Activated CD4-positive, CD25-positive, alpha-beta regulatory T cell treated with anti-CD3 and anti-CD28 coated beads, Interleukin-2, amount 50 U/mL, for 16 hours (primary cell): ENCODE measurements around the gene SCGB3A2.

Source experiments
- DNase-seq: peaks from one replicate; pipeline ENCODE4 v3.0.0-alpha.2; 2020; ENCODE audit warnings: low read depth, low spot score

The SCGB3A2 gene, protein sequence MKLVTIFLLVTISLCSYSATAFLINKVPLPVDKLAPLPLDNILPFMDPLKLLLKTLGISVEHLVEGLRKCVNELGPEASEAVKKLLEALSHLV

DNA sequence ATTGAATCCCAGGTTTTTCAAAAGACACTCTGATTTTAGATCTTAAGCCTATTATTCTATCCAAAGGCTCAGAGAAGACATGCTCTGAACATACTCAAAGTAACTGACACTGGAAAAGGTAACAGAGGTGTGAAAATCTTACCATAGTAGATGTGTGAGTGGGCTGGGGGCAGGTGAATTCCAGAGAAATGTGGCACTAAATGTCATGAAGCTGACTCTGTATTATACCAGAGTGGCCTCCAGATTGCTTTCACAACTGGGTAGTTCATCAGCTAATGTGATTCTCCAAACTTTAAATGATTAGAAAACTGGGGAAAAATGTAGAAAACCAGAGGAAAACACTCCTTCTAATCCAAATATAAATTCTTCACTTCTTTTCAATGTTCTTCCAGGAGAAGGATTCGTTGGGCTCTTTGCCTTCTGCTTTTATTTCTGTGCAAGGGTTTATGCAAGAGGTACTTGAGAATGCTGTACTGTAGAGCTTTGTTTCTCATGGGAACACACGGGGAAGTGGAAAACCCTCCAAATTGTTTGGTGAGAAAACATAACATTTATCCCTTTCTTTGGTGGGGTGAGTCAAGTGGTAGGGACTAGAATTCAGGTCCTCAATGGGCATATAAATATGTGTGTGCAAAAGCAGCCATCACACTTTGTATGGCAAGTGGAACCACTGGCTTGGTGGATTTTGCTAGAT, at the start of gene SCGB3A2:
Gene SCGB3A2 (plus strand): TSS at position 646 of the 694 bp plus-strand sequence. CDS start 93 bp downstream, outside the sequence.
- no peak for DNase-seq

DNA sequence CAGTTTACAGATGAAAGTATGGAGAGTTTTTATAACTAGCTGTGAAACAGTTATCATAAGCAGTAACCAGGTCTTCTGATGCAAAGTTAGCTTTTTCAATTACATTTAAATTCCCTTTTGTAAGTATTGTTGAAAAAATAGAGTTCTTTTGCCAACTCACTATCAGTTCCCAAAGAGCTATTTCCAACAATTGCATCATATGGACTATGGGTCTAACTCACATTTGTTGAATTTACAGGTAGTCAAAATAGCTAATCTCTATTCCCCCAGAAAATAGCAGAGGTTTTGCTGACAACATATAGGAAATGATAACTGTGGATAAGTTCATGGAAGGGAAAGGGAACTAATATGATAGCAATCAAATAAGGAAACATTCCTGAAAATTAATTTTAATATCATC, 48.5 kb upstream of the SCGB3A2 start:
- DNase-seq, result no peak

DNA sequence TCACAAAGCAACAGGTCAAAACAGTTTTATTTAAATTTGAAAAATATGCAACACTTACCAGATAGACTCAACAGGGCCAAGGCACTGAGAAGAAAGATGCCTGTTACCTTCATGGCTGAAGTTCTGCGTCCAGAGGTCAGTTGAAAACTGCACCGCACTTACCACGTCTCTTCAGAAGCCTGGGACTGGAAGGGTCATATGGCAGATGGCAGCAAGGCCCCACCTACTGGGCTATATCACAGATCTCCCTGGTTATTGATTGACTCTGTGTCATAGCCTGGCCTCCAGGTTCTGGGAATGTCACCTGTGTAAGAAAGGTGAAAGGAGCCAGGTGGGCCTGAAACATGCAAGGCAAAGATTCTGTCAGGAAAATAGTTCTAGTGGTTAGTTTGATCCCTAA, 47.0 kb upstream of the SCGB3A2 start, which contains the start of gene SPINK1:
Gene SPINK1 (minus strand): TSS at position 207 of the 400 bp plus-strand sequence. CDS start 94 bp downstream, at position 113.
- no peak for DNase-seq

DNA sequence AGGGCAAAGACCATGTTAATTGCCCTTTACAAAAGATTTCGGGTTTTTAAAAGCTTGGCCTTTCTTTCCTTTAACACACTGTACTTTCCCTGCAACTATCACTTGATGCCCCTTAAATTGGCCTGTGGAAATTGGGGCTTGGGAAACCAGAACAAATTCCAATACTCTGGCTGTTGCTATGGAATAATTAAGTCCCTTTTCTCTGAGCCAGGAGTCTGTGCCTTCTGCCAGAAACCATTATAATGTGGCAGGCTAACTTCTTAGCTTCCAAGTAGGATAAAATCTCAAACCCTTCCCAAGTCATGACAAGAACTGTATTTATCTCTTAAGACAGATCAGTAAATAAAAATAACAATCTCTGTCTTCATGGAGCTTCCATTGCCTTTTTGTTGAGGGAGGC, 46.0 kb upstream of the SCGB3A2 start:
- DNase-seq, result no peak

DNA sequence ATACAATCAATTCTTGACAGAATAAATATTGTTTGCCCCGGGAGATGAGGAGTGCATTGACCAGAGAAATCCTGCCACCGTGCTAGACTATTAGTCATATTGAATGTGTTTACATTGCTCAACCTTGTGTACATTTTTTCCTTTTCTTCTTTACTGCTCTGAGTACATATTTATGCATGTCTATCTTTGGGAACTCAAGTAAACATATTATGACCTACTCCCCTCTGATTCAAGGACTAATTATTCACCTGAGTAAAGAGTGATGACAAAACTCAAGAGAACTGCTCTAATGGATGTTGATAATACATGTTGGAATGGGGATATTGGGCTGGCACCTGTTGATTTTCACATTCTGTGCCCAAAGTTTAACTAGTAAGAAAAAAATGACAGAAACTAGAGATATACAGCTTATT, 43.1 kb upstream of the SCGB3A2 start:
- DNase-seq, result no peak

DNA sequence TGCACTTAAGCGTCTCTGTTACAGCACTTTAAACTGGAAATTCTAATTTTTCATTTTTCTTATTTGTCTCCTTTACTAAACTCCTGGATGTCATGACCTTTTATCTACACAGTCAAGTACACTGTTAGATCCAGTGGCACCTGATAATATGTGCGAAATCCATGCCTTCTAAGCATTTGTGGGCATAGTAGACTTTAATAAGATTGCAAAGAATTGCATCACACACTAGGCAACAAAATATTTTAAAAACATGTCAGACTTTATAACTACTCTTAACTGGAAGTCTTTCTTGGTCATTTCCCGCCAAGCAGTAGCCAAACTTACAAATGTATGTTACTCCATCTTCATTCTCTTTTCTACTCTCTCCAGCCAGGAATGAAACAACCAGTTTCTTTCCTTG, 42.1 kb upstream of the SCGB3A2 start:
- DNase-seq, result no peak

DNA sequence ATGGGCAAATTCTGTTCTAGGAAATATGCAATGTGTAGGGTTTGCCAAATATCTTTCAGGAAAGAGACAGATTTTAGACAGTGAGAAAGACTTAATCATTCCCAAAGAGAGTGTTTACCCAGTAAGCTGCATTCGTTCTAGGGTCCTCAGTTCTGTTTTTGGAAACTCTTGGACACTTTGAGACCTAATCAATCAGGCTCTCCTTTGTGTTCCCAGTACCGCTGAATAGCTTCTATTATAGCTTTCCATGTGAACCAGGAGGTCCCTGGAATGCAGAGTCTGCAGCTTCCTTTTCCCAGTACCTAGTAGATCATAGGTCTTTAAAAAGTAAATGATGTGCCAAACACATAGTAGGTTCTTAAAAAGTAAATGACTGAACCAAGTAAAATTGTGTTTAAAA, 35.6 kb upstream of the SCGB3A2 start:
- DNase-seq, result no peak

DNA sequence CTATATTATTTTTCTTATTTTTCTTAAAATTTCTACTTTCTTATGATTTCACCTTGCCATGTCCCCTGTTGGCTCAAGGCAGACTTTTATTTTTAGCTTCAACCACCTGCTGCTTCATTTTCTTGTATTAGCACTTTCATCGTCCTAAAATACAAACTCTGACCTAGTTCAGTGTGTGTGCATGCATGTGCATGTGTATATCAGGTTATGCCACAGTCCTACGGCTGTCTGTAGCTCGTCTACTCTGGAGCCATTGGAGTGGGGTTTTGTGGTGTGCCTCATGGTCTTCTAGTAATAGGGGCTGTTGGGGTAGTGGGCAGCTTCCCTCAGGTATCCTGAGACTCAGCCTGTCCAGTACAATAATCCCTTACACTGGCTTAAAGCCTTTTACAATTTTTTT, 33.7 kb upstream of the SCGB3A2 start:
- DNase-seq, result no peak

DNA sequence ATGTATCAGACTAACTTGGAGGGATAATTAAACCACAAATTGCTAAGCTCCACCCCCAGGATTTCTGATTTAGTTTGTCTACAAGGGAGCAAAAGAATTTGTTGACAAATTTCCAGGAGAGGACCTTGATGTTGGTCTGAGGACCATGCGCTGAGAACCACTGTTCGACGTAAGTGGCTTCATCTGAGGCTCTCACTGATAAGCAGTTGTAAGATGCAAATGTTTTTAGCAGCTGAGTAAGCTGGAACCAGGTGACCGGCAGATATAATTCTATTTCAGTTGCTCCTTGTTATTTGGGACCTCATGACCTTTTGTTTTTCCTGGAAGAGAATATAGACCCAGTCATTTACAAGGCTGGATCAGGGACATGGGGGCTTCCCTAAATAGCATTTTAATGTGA, 32.9 kb upstream of the SCGB3A2 start:
- no peak for DNase-seq

DNA sequence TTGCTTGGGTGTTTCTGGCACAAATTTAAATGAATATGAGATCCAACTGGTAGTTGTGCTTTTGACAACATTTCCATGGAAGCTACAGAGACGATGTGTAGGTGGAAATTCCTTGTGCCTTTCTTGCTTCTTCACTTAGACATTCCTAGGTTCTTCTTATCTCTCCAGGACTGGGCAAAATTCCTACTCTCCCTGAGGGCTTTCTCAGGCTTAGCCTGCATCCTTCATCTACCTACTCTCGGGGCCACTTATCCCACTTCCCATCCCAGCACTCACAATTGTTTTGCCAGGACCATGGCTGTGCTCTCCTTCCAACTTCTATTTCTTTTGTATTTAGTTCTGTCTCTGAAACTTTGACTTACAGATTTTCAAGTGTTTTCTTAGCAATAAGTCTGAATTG, 29.3 kb upstream of the SCGB3A2 start:
- no peak for DNase-seq

DNA sequence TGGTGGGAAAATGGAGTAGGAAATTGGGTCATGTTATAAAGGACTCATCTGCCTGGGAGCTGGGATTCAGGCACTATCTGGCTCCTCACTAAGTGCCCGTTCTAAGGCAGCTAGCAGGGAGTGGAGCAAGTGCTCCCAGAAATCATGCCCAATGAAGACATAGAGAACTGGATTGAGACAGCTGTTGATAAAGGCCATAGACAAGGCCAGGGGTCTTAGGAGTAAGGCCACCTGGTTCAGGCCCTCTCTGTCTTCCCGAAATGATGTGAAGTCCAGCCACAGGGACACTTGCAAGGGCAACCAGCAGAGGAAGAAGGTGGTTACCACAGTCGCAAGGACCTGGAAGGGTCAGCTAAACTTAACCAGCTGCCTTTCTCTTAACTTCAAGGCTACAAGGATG, 26.9 kb upstream of the SCGB3A2 start:
- no peak for DNase-seq

DNA sequence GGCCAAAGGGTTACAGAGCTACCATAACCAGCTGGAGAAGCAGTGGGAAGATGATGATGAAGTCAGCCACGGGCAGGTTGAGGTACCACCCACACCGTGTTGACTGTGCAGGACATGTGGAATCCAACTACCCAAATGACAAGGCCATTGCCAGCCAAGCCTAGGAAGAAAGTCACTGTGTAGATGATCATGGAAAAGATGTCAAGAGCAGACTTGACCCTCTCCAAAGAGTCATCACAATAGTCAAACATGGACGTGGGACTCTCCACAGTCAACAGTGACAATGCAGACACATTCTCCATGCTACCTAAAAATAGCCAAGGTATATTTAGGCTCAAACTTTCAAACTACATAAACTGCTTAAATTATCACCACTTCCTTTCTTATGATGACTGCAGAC, 26.1 kb upstream of the SCGB3A2 start:
- no peak for DNase-seq

DNA sequence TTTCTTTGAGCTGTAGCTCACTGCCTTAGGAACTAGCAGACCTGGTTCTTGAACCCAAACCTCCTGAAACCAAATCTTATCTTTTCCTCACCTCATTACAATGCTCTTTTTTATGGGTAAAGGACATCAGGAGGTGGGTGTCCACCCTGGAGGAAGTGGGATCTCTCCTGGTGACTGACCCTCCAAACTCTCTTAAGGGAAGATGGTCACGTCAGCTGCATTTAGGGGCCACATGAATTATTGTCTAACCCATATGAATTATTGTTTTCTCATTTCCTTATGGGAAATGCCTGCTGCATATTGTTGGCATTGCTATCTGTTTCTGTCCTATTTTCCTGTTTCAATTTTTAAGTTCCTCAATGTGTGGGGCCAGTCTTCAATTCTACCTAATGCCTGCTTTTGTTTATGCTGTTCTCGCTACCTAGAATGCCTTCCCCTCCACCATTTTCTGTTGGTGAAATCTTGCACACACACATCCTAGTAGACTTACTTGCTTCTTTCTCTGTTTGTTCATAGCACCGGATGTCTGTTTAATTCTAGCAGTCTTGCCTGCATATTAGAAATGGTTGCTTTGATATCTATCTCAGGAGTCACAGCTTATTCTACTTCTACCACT, 25.0 kb upstream of the SCGB3A2 start:
- no peak for DNase-seq

DNA sequence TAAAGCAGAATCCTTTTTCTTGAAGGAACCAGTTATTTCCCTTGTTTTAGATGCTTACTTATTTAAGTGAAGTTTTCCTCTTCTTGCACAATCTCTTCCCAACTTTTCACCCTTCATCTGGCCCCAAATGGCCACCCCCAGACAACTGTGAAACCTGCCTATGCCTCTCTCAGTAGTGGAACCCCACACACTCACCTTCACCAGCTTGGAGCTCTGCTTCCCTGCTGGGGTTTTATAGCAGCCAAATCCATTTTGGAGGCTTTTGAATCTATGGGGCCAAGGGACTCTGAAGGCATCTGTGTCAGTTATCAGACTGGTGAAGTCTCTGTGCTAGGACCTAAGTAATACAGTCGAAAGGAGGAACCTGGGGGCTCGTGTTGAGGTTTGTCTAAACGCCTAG, 24.2 kb upstream of the SCGB3A2 start:
- no peak for DNase-seq

DNA sequence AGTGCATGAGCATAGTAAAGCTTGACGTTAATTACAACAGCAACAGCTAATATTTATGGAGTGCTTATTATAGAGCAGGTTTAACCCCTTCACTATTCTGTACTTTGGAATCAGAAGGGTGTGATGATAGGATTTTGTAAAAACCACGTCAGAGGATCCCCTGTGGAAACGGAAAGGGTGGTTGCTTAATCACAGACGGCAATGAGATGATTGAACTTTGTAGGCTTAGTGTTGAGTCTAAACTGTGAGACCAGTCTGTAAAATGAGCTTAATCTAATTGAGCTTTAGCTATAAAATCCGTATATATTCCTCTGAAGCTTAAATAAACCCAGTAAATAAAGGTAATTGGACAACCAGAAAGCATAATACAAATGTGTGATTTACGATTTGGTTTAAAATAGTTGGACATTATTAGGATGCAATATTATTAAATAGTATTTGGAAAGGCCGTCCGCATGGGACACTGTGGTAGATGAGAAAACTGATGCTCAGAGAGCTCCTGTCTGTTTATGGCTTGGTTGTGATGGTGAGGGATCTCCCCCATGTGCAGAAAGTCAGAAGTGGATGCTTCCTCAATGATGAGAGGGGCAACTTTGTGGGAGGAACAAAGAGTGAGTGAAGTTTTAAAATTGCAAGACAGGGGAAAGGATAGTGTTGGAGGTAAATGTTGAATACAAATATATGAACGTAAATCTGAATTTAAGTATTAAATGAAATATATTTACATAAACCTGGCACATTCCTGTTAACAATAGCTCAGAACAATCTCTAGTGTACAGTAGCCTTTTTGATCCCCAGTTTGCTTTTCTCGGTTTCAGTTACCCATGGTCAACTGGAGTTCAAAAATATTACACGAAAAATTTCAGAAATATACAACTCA, 23.4 kb upstream of the SCGB3A2 start:
- DNase-seq, result no peak

DNA sequence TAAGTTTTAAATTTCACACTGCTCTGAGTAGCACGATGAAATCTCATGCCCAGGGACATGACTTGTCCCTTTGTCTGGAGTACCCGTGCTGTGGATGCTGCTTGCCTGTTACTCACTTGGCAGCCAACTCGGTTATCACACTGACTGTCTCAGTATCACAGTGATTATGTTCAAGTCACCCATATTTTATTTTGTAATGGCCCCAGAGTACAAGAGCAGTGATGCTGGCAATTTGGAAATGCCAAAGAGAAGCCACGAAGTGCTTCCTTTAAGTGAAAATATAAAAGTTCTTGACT, 22.8 kb upstream of the SCGB3A2 start:
- DNase-seq, result no peak

DNA sequence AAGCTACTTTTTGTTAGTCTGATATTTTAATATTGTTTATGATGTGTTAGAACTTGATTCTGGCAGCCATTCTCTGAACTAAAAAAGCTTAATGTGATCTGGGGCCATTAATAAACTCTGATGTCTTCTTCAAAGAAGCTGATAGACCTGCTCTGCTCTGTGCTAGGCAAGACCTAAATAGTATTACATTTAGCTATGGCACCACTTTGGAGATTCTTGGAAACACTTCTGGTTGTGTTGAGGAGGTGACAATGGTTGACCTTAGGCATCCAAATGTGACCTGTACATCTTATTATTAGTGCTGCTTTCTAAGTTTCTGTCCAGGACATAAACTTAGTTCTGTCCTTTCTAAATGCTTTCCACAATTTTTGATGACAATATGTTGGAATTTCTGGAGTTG, 21.7 kb upstream of the SCGB3A2 start:
- no peak for DNase-seq

DNA sequence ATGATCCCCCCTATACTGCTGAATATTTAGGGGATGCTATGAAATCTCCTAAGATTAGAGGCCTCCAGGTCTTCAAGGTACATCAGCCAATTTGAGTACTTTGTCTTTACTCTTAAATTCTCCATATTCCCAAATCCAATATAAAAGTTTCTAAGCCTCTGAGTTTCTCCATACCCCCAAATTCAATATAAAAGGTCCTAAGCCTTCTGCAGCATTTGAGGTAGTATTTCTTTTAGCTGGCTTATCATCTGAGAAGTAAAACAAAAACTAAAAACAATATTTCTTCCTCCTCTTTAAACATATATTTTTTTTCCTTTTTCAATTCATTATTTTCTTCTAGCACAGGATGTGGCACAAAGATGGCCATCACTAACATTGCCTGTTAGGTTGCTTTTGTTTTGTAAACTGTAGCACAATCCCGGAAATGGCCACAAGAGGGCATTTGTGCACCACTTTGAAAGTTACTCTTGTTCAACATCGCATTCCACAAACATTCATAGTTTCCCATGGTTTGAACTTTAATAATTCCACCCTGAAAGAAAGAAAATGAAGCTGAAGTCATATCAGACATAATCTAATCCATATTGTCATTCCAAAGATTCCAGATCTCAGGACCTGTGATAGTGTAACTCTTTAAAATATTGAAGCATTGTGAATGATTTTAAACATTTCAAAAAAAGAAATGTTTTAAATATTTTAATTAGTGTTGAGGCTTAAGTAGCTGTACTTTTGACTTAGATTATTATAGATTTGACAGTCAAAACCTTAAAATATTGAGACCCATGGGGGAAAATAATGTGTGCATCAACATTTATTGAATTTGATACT, 21.0 kb upstream of the SCGB3A2 start:
- peak; percentile 10 for DNase-seq

DNA sequence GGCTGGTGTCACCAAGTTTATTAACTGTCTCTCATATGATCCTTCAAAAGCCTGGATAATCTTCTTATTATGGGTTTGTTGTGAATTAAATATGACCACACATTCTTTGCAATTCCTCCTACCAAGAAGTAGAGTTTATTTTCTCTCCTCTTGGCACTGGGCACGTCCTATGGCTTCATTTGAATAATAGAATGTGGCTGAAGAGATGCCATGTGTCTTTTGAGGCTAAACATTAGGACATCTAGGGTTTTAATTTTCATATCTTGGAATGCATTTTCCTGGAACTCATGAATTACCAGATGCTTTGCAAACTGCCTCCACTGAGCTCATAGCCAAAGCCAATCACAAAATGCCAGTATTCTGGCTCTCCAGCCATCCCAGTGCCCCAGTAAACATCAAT, 19.9 kb upstream of the SCGB3A2 start:
- no peak for DNase-seq

DNA sequence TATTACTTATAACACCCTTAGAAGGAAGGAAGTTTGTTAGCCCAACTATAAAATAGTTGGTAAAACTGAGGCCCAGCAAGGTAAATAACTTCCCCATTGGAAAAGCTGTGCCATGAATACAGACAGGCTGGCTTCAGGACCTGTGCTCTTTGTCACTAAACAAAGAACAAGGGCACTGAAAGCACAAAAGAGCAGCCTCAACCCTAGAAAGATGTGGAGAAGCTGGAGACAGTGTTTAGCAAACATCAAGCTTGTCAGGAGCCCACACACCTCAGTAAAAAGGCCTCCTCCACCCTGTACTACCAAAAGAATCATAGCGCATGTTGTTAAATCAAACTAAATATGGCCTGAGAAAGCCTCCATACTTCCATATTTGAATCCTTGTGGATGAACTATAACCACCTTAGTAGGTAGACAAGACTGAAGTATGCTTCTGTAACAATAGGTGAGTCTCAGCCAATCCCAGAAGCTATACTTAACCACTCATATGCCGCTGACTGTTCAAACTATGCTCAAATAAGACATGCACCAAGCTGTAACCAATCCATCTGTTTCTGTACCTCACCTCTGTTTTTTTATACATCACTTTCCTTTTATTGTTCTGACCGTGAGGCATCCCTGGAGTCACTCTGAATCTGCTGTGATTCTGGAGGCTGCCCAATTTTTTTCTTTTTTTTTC, 18.4 kb upstream of the SCGB3A2 start:
- DNase-seq, result no peak

DNA sequence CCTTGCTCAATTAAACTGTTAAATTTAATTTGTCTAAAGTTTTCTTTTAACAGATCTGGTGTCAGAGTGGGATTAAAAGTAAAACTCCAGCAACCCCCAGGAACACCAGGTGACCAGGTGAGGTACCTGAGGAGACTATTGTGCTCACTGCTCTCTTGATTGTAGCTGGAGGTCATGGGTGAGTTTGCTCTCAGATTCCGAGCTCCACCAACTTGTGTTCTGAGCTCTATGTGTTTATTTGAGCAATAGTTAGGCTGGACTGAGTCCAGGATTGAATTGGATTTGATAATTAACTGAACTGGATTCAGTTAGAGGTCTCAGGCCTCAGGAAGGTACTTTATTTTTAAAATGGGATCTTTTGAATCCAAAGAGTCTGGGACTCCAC, 17.9 kb upstream of the SCGB3A2 start:
- no peak for DNase-seq
